ENCODE measurements around the gene R3HDM4. TPM values are rescaled to one million over a fixed set of nuclear protein-coding genes. Genes with fewer than 3 reads are reported as not detected.

R3HDM4 gene
- total and polyA plus RNA-seq, 9 of the 15 experiments (the other 6 are each of a cell fraction or from before 2014, with no cell fraction given), result 3.2 to 154 (median 59.0) TPM

DNA sequence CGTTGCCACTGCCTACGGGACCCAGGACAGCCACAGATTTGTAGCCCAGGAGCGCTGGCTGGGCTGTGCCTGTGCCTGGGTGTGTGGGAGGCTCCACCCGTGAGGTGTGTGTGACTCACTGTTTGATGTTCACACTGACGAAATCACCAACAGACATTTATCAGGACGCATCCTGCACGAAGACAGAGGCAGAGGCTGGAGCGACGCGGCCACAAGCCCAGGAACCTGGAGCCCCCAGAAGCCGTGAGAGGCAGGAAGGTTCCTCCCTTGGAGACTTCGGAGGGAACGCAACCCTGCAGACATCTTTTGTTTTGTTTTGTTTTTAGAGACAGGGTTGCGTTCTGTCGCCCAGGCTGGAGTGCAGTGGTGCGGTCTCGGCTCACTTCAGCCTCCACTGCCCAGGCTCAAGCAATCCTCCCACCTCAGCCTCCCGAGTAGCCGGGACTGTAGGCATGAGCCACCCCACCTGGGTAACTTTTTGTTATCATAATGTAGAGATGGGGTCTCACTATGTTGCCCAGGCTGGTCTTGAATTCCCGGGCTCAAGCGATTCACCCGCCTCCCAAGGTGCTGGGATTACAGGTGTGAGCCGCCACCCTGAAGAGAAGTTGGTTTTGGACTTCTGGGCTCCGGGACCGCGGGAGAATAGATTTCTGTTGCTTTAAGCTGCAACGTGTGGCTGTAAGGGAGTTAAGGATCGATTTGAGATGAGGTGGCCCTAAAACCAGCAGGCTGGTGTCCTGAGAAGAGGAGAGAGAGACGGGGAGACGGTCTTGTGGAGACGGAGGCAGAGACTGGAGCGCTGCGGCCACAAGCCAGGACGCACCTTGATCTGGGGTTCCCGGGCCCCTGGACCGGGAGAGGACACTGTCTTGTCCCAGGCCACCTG is 46.2 kb upstream of the R3HDM4 start (continued):
- peak; percentile 58 for TF ChIP-seq FOS (IDR thresholded peaks at IDR 0.05; ENCODE audit: extremely low read depth, insufficient read length)
- TF ChIP-seq BHLHE40 (IDR thresholded peaks at IDR 0.05; ENCODE audit: low read length), result peak; percentile 92
- no peak for TF ChIP-seq CEBPZ (IDR thresholded peaks at IDR 0.05; ENCODE audit: borderline replicate concordance, low read depth, low read length)
- TF ChIP-seq FOSL1 (tag; conservative IDR thresholded peaks at IDR 0.05), result peak; percentile 95
- peak; percentile 74 for TF ChIP-seq ZNF592 (IDR thresholded peaks at IDR 0.05)
- TF ChIP-seq FOXJ2 (tag; IDR thresholded peaks at IDR 0.05), result no peak
- TF ChIP-seq FOXJ3 (CRISPR knock-in tag; IDR thresholded peaks at IDR 0.05), result no peak
- TF ChIP-seq CEBPB (tag; IDR thresholded peaks at IDR 0.05), result peak; percentile 85
- TF ChIP-seq ZBTB43 (CRISPR knock-in tag; IDR thresholded peaks at IDR 0.05), result no peak
- TF ChIP-seq, protein P1, sequence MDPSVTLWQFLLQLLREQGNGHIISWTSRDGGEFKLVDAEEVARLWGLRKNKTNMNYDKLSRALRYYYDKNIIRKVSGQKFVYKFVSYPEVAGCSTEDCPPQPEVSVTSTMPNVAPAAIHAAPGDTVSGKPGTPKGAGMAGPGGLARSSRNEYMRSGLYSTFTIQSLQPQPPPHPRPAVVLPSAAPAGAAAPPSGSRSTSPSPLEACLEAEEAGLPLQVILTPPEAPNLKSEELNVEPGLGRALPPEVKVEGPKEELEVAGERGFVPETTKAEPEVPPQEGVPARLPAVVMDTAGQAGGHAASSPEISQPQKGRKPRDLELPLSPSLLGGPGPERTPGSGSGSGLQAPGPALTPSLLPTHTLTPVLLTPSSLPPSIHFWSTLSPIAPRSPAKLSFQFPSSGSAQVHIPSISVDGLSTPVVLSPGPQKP (CRISPR knock-in tag; IDR thresholded peaks at IDR 0.05), result no peak
- TF ChIP-seq SAP30 (IDR thresholded peaks at IDR 0.05; ENCODE audit: borderline replicate concordance, insufficient read depth, low read depth, low read length, poor library complexity, severe bottlenecking), result no peak
- TF ChIP-seq SPI1 (IDR thresholded peaks at IDR 0.05; ENCODE audit: borderline replicate concordance, low read depth, low read length), result no peak
- no peak for TF ChIP-seq HES1 (IDR thresholded peaks at IDR 0.05; ENCODE audit: low read depth)

Data from K562 (cell line).